AG20443 (cell line): ENCODE results near the gene RAVER1.
"Not testable (repeated sequence)": the region's sequence is repeated elsewhere in the genome, so short reads cannot be mapped to it uniquely, and the experiment has no call there.

ENCODE experiments used
- DNase-seq: peaks from one replicate; pipeline ENCODE4 v3.0.0; 2012; ENCODE audit warnings: low spot score, mixed read lengths

The RAVER1 gene

GRCh38 chr19:10332965-10333757 lies at the start of gene RAVER1:
TSS of gene RAVER1 (minus strand) at chr19:10333529. CDS start at chr19:10333507, 22 bp downstream.
- peak; percentile 99 for DNase-seq

- DNase-seq = not testable (repeated sequence)
These were observed 49.8 kb upstream of the RAVER1 start for GRCh38 chr19:10383223-10383499.

- DNase-seq = peak; percentile 100
These were observed 47.2 kb upstream of the RAVER1 start, which contains the start of gene TYK2 for GRCh38 chr19:10380313-10381102. TSS of gene TYK2 (minus strand) at chr19:10380572. CDS start at chr19:10378406, 2,166 bp downstream.

GRCh38 chr19:10379880-10380312 lies 46.6 kb upstream of the RAVER1 start:
- DNase-seq = no peak

- no peak for DNase-seq
These were observed 44.8 kb upstream of the RAVER1 start for GRCh38 chr19:10378124-10378523.

GRCh38 chr19:10377140-10377640 lies 43.9 kb upstream of the RAVER1 start:
- not testable (repeated sequence) for DNase-seq

- no peak for DNase-seq
These were observed 41.6 kb upstream of the RAVER1 start for GRCh38 chr19:10374931-10375330.

- DNase-seq = no peak
These were observed 39.4 kb upstream of the RAVER1 start for GRCh38 chr19:10372690-10373089.

- DNase-seq = peak; percentile 12
These were observed 34.9 kb upstream of the RAVER1 start for GRCh38 chr19:10368101-10368803.

GRCh38 chr19:10366950-10367512 lies 33.7 kb upstream of the RAVER1 start:
- not testable (repeated sequence) for DNase-seq

GRCh38 chr19:10365518-10365917 lies 32.2 kb upstream of the RAVER1 start:
- DNase-seq = no peak

- DNase-seq = no peak
These were observed 31.3 kb upstream of the RAVER1 start for GRCh38 chr19:10364644-10365043.

- DNase-seq = no peak
These were observed 30.5 kb upstream of the RAVER1 start for GRCh38 chr19:10363789-10364281.

GRCh38 chr19:10362259-10362658 lies 28.9 kb upstream of the RAVER1 start:
- DNase-seq = peak; percentile 5

GRCh38 chr19:10361569-10362011 lies 28.3 kb upstream of the RAVER1 start:
- DNase-seq = no peak

- no peak for DNase-seq
These were observed 23.1 kb upstream of the RAVER1 start for GRCh38 chr19:10356431-10356830.

GRCh38 chr19:10353793-10354391 lies 20.6 kb upstream of the RAVER1 start:
- peak; percentile 47 for DNase-seq

GRCh38 chr19:10352764-10353671 lies 19.7 kb upstream of the RAVER1 start:
- no peak for DNase-seq

- no peak for DNase-seq
These were observed 13.2 kb upstream of the RAVER1 start for GRCh38 chr19:10346509-10346908.

GRCh38 chr19:10344780-10345179 lies 11.5 kb upstream of the RAVER1 start:
- DNase-seq = no peak
